ENCODE data around the gene C11orf68. TPM values are rescaled to one million over a fixed set of nuclear protein-coding genes. Genes with fewer than 3 reads are reported as not detected.

Gene C11orf68
- total RNA-seq, 1 donor from 2014 or later, result 28.9 TPM

GRCh38 chr11:65872586-65873317 lies 46.1 kb downstream of the C11orf68 start, which contains the start of gene EFEMP2:
EFEMP2 (minus strand) TSS chr11:65872800; CDS start chr11:65872354, 446 bp downstream.
- DNase-seq (ENCODE audit: low spot score), result no peak

- DNase-seq (ENCODE audit: low spot score), result no peak
These were observed 46.9 kb downstream of the C11orf68 start for GRCh38 chr11:65871811-65872548.

- no peak for DNase-seq (ENCODE audit: low spot score)
These were observed 47.9 kb downstream of the C11orf68 start for GRCh38 chr11:65870706-65871681.

- DNase-seq (ENCODE audit: low spot score), result no peak
These were observed 48.6 kb downstream of the C11orf68 start for GRCh38 chr11:65870307-65870658.

GRCh38 chr11:65869643-65870306 lies 49.1 kb downstream of the C11orf68 start:
- no peak for DNase-seq (ENCODE audit: low spot score)

GRCh38 chr11:65868907-65869306 lies 50.0 kb downstream of the C11orf68 start:
- DNase-seq (ENCODE audit: low spot score), result no peak

- DNase-seq (ENCODE audit: low spot score), result no peak
These were observed 50.7 kb downstream of the C11orf68 start for GRCh38 chr11:65868076-65868667.

- no peak for DNase-seq (ENCODE audit: low spot score)
These were observed 51.4 kb downstream of the C11orf68 start for GRCh38 chr11:65867284-65868071.

Other genes starting within 250 kb of the C11orf68 start
- 74.8 TPM for gene KAT5, start 206.8 kb downstream of the C11orf68 start, total RNA-seq
- gene RNASEH2C, start 198.3 kb downstream of the C11orf68 start, total RNA-seq, result 29.8 TPM
- gene AP5B1, start 138.1 kb downstream of the C11orf68 start, total RNA-seq, result 13.5 TPM
- gene OVOL1, start 132.0 kb downstream of the C11orf68 start, total RNA-seq, result 25.8 TPM
- gene SNX32, start 85.1 kb downstream of the C11orf68 start, total RNA-seq, result 2.6 TPM
- 887 TPM for gene CFL1, start 60.9 kb downstream of the C11orf68 start, total RNA-seq
- 61.7 TPM for gene MUS81, start 58.6 kb downstream of the C11orf68 start, total RNA-seq
- 60.0 TPM for gene EFEMP2, start 46.3 kb downstream of the C11orf68 start, total RNA-seq
- gene CTSW, start 39.2 kb downstream of the C11orf68 start, total RNA-seq, result 5.7 TPM
- 60.2 TPM for gene FIBP, start 30.6 kb downstream of the C11orf68 start, total RNA-seq
- 20.5 TPM for gene CCDC85B, start 28.4 kb downstream of the C11orf68 start, total RNA-seq
- gene FOSL1, start 18.7 kb downstream of the C11orf68 start, total RNA-seq, result 4.5 TPM
- gene DRAP1, start 364 bp upstream of the C11orf68 start, total RNA-seq, result 54.0 TPM
- 0.68 TPM for gene TSGA10IP, start 26.4 kb upstream of the C11orf68 start, total RNA-seq
- 48.6 TPM for gene SART1, start 42.7 kb upstream of the C11orf68 start, total RNA-seq
- 28.7 TPM for gene EIF1AD, start 83.1 kb upstream of the C11orf68 start, total RNA-seq
- 192 TPM for gene BANF1, start 83.4 kb upstream of the C11orf68 start, total RNA-seq
- 1.1 TPM for gene CST6, start 92.9 kb upstream of the C11orf68 start, total RNA-seq
- gene CATSPER1, start 107.4 kb upstream of the C11orf68 start, total RNA-seq, result not detected
- not detected for gene GAL3ST3, start 130.1 kb upstream of the C11orf68 start, total RNA-seq
- 156 TPM for gene SF3B2, start 133.3 kb upstream of the C11orf68 start, total RNA-seq
- gene PACS1, start 151.2 kb upstream of the C11orf68 start, total RNA-seq, result 87.2 TPM

Data from ureter (tissue), 1 donor.